Measurements from ENCODE around the gene PARN. TPM values are rescaled to one million over a fixed set of nuclear protein-coding genes. Genes with fewer than 3 reads are reported as not detected.

PARN gene
- total RNA-seq, 1 experiment from 2014 or later = 30.7 TPM

DNA sequence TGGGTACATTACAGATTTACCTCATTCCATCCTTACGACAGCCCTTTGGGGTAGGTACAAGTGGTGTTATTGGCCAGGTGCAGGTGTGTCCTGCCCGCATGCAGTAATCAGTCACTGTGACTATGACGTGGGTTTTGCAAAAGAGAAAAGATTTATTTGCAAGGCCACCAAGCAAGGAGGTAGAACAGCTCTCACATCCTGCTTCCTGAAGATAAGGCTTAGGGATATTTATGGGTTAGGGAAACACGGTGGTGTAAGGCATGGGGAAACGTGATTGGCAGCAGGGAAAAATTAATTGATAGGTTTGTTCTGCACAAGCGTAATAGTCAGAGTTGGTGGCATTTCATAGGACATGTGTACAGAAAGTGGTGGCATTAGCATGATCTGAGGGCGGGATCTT is 214.8 kb downstream of the PARN start:
- Mint-ChIP-seq H3K36me3 (ENCODE audit: insufficient read depth, unreplicated experiment) (no peaks in the 10 kb centered on the region), H3K4me3 (ENCODE audit: unreplicated experiment) (no peak overlapping the region), H3K27ac (ENCODE audit: unreplicated experiment) (no peak overlapping the region), H3K27me3 (ENCODE audit: insufficient read depth, unreplicated experiment) (no peaks in the 10 kb centered on the region), H3K9me3 (ENCODE audit: unreplicated experiment) (peaks cover 10% of the 10 kb centered on the region), H3K4me1 (ENCODE audit: low read depth, unreplicated experiment) (peaks cover 1% of the 10 kb centered on the region)
- BruUV-seq (replicated peaks) = no TSS peak
- TF ChIP-seq, protein P1, sequence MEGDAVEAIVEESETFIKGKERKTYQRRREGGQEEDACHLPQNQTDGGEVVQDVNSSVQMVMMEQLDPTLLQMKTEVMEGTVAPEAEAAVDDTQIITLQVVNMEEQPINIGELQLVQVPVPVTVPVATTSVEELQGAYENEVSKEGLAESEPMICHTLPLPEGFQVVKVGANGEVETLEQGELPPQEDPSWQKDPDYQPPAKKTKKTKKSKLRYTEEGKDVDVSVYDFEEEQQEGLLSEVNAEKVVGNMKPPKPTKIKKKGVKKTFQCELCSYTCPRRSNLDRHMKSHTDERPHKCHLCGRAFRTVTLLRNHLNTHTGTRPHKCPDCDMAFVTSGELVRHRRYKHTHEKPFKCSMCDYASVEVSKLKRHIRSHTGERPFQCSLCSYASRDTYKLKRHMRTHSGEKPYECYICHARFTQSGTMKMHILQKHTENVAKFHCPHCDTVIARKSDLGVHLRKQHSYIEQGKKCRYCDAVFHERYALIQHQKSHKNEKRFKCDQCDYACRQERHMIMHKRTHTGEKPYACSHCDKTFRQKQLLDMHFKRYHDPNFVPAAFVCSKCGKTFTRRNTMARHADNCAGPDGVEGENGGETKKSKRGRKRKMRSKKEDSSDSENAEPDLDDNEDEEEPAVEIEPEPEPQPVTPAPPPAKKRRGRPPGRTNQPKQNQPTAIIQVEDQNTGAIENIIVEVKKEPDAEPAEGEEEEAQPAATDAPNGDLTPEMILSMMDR (IDR thresholded peaks at IDR 0.05; ENCODE audit: insufficient read depth in 1 of 2, low read depth in 1 of 2, low read length in 1 of 2, severe bottlenecking in 1 of 2, unreplicated experiment in 1 of 2) = no peak
- DNase-seq = no peak
- intact Hi-C loops (cut with micrococcal nuclease; ENCODE audit: unreplicated experiment) = no loop called here
- ChIA-PET POLR2A (no interaction called here), CTCF (no interaction called here)
- Histone ChIP-seq H3K4me3 (ENCODE audit: low read depth, low read length) (no peak overlapping the region), H3K4me1 (no peaks in the 10 kb centered on the region), H3K36me3 (ENCODE audit: control insufficient read depth, insufficient read depth, low read length) (no peaks in the 10 kb centered on the region), H3K9me3 (no peaks in the 10 kb centered on the region), H3K27me3 (replicated peaks; ENCODE audit: control insufficient read depth, insufficient read depth, low read length) (no peaks in the 10 kb centered on the region)

DNA sequence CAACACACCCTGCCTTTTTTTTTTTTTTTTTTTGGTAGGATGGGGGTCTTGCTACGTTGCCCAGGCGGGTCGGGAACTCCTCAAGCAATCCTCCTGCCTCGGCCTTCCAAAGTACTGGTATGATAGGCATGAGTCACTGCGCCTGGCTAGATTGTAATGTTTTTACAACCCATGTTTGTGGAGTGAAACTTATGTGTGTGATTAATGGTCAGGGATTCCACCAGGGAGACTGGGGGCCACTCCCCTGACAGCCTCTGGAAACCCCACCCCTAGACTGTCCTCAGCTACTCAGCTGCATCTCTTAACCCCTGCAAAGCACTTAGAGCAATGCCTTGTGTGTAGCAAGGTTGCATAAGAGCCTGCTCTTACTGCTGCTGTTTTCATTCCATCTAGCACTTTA is 220.5 kb downstream of the PARN start:
- ChIA-PET POLR2A (no interaction called here), CTCF (no interaction called here)
- no peaks in the 10 kb centered on the region for H3K36me3 Mint-ChIP-seq (ENCODE audit: insufficient read depth, unreplicated experiment)
- no peaks in the 10 kb centered on the region for H3K9me3 ChIP-seq
- no peaks in the 10 kb centered on the region for H3K36me3 ChIP-seq (ENCODE audit: control insufficient read depth, insufficient read depth, low read length)
- H3K27ac Mint-ChIP-seq (ENCODE audit: unreplicated experiment) = no peak overlapping the region
- peak; percentile 71 to 82 for DNase-seq
- H3K4me1 Mint-ChIP-seq (ENCODE audit: low read depth, unreplicated experiment) = peaks cover 6% of the 10 kb centered on the region
- no peaks in the 10 kb centered on the region for H3K9me3 Mint-ChIP-seq (ENCODE audit: unreplicated experiment)
- no peak overlapping the region for H3K4me3 Mint-ChIP-seq (ENCODE audit: unreplicated experiment)
- no peak overlapping the region for H3K4me3 ChIP-seq (ENCODE audit: low read depth, low read length)
- no peaks in the 10 kb centered on the region for H3K27me3 Mint-ChIP-seq (ENCODE audit: insufficient read depth, unreplicated experiment)
- intact Hi-C loops (cut with micrococcal nuclease; ENCODE audit: unreplicated experiment) = no loop called here
- TF ChIP-seq, protein P1 (IDR thresholded peaks at IDR 0.05; ENCODE audit: insufficient read depth in 1 of 2, low read depth in 1 of 2, low read length in 1 of 2, severe bottlenecking in 1 of 2, unreplicated experiment in 1 of 2) = no peak
- H3K4me1 ChIP-seq = 0 out of 2 replicates have a peak, but pooled peaks cover 6% of the 10 kb centered on the region
- no peaks in the 10 kb centered on the region for H3K27me3 ChIP-seq (replicated peaks; ENCODE audit: control insufficient read depth, insufficient read depth, low read length)
- BruUV-seq (replicated peaks) = no TSS peak

DNA sequence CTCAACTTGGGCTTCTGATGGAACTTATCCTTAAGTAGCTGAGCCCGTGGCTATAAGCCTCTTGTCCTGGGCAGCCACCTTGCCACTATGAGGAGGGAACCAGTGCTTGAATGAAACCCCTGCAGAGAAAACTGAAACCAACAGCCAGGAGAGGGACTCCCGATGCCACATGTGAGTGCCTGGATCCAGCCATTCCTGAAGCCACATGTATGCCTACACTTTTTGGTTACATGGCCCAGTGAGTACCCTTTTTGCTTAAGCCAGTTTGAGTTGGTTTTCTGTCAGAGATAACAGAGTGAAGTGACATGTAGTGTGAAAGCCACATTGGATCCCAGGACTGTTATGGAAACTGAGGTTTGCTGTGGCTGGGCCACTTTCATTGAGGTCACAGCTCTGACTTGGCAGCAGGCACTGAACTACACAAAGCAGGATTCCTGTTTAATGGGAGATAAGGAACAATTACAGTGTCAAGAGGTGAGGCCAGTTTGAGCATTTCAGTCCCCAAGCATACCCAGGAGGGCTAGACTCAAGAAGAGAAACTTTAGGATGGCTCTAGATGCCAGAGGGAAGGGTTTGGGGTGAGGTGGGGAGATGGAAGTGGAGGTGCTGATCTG is 222.2 kb downstream of the PARN start:
- no peak overlapping the region for H3K4me3 ChIP-seq (ENCODE audit: low read depth, low read length)
- Mint-ChIP-seq H3K27me3 (ENCODE audit: insufficient read depth, unreplicated experiment) (no peaks in the 10 kb centered on the region), H3K36me3 (ENCODE audit: insufficient read depth, unreplicated experiment) (no peaks in the 10 kb centered on the region), H3K27ac (ENCODE audit: unreplicated experiment) (no peak overlapping the region), H3K9me3 (ENCODE audit: unreplicated experiment) (no peaks in the 10 kb centered on the region), H3K4me1 (ENCODE audit: low read depth, unreplicated experiment) (peaks cover 6% of the 10 kb centered on the region), H3K4me3 (ENCODE audit: unreplicated experiment) (no peak overlapping the region)
- H3K27me3 ChIP-seq (replicated peaks; ENCODE audit: control insufficient read depth, insufficient read depth, low read length) = no peaks in the 10 kb centered on the region
- BruUV-seq (replicated peaks) = no TSS peak
- H3K4me1 ChIP-seq = 0 out of 2 replicates have a peak, but pooled peaks cover 6% of the 10 kb centered on the region
- ChIA-PET POLR2A (interaction anchor here (0.6 kb wide), 1 partner anchor 9 kb away, joined by 5 read pairs; no protein-coding TSS in a partner anchor), CTCF (no interaction called here)
- no peaks in the 10 kb centered on the region for H3K9me3 ChIP-seq
- TF ChIP-seq, protein P1 (IDR thresholded peaks at IDR 0.05; ENCODE audit: insufficient read depth in 1 of 2, low read depth in 1 of 2, low read length in 1 of 2, severe bottlenecking in 1 of 2, unreplicated experiment in 1 of 2) = no peak
- intact Hi-C loops (cut with micrococcal nuclease; ENCODE audit: unreplicated experiment) = no loop called here
- H3K36me3 ChIP-seq (ENCODE audit: control insufficient read depth, insufficient read depth, low read length) = no peaks in the 10 kb centered on the region
- no peak for DNase-seq

Data from Caco-2 (cell line).